WERI-Rb-1 (cell line): ENCODE data around the gene FAM114A2.
A peak's percentile ranks its signal among the peaks of the same experiment; 100 is the strongest.

Experiments used
- DNase-seq: peaks from one replicate; pipeline ENCODE4 v3.0.0-alpha.2; 2020
- H3K27ac ChIP-seq: fragments of 250-450 bp; sonication (Bioruptor Pico); 2 replicates; pipeline ENCODE4 v1.5.1; 2020; ENCODE audit warnings: mild to moderate bottlenecking, moderate library complexity
- H3K27me3 ChIP-seq: fragments of 250-450 bp; sonication (Bioruptor Pico); 2 replicates; pipeline ENCODE4 v1.5.1; 2021; ENCODE audit warnings: mild to moderate bottlenecking, low read depth, moderate library complexity; ENCODE audit not compliant: insufficient read depth, severe bottlenecking
- H3K36me3 ChIP-seq: fragments of 250-450 bp; sonication (Bioruptor Pico); 2 replicates; pipeline ENCODE4 v1.5.1; 2020; ENCODE audit warnings: mild to moderate bottlenecking, moderate library complexity
- H3K4me3 ChIP-seq: 2 replicates; pipeline ENCODE4 v1.5.1; 2011; ENCODE audit warnings: low read depth, mild to moderate bottlenecking, control low read depth, low read length
- H3K9me3 ChIP-seq: fragments of 250-450 bp; sonication (Bioruptor Pico); 2 replicates; pipeline ENCODE4 v1.5.1; 2021; ENCODE audit warnings: mild to moderate bottlenecking, moderate library complexity; ENCODE audit not compliant: severe bottlenecking
- CTCF ChIP-seq: IDR thresholded peaks from 2 replicates; pipeline ENCODE4 v1.5.1; 2011; ENCODE audit warnings: low read depth, mild to moderate bottlenecking, control low read depth, inconsistent platforms, low read length

FAM114A2 gene

GRCh38 chr5:154059039-154059430 lies 20.3 kb upstream of the FAM114A2 start:
- Histone ChIP-seq H3K36me3 (no peaks in the 10 kb centered on the region; the same call in 1 of the 2 replicates), H3K9me3 (no peaks in the 10 kb centered on the region), H3K27me3 (no peaks in the 10 kb centered on the region), H3K27ac (no peak overlapping the region), H3K4me3 (no peak overlapping the region)
- no peak for TF ChIP-seq CTCF
- no peak for DNase-seq

- DNase-seq: peak; percentile 32
- no peak overlapping the region for H3K4me3 ChIP-seq
These were observed 19.6 kb upstream of the FAM114A2 start for GRCh38 chr5:154058055-154059038.

GRCh38 chr5:154055201-154055600 lies 16.5 kb upstream of the FAM114A2 start:
- Histone ChIP-seq H3K36me3 (peaks cover 4% of the 10 kb centered on the region; the same call in 1 of the 2 replicates), H3K27ac (no peak overlapping the region)
- DNase-seq: no peak

More at GRCh38 chr5:154058055-154059038, 19.6 kb upstream of the FAM114A2 start:
- no peak for TF ChIP-seq CTCF
- Histone ChIP-seq H3K36me3 (no peaks in the 10 kb centered on the region; the same call in 1 of the 2 replicates), H3K27ac (no peak overlapping the region), H3K27me3 (no peaks in the 10 kb centered on the region), H3K9me3 (no peaks in the 10 kb centered on the region)

GRCh38 chr5:154053468-154053867 lies 14.8 kb upstream of the FAM114A2 start:
- no peak for TF ChIP-seq CTCF
- Histone ChIP-seq H3K4me3 (no peak overlapping the region), H3K27ac (no peak overlapping the region), H3K36me3 (peaks cover 4% of the 10 kb centered on the region; the same call in 1 of the 2 replicates), H3K27me3 (no peaks in the 10 kb centered on the region), H3K9me3 (no peaks in the 10 kb centered on the region)
- no peak for DNase-seq

More at GRCh38 chr5:154055201-154055600, 16.5 kb upstream of the FAM114A2 start:
- H3K27me3 ChIP-seq: no peaks in the 10 kb centered on the region
- no peak overlapping the region for H3K4me3 ChIP-seq
- TF ChIP-seq CTCF: no peak
- no peaks in the 10 kb centered on the region for H3K9me3 ChIP-seq

- no peak for DNase-seq
- TF ChIP-seq CTCF: no peak
These were observed 10.9 kb upstream of the FAM114A2 start for GRCh38 chr5:154049636-154050035.

More at GRCh38 chr5:154049636-154050035, 10.9 kb upstream of the FAM114A2 start:
- no peaks in the 10 kb centered on the region for H3K27me3 ChIP-seq
- no peak overlapping the region for H3K27ac ChIP-seq
- H3K4me3 ChIP-seq: no peak overlapping the region
- peaks cover 4% of the 10 kb centered on the region; the same call in 1 of the 2 replicates for H3K36me3 ChIP-seq
- no peaks in the 10 kb centered on the region for H3K9me3 ChIP-seq
